ENCODE results near the gene MPDZ.

MPDZ gene

DNA sequence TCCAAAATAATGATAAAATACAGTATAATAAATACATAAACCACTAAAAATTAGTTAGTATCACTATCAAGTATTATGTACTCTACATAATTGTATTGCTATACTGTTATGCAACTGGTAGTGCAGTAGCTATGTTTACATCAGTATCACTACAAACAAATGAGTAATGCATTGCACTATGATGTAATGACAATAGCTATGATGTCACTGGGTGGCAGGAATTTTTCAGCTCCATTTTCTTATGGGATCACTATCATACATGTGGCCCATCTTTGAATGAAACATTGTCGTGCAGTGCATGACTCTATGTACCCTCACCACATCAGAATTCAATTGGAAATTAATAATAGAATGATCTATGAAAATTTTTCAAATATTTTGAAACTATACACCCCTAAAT is 201.3 kb downstream of the MPDZ start:
- no peak for DNase-seq

- no peak for DNase-seq
These were observed 202.9 kb downstream of the MPDZ start for GRCh38 chr9:13076616-13077015.

GRCh38 chr9:13071921-13072320 is 207.6 kb downstream of the MPDZ start:
- no peak for DNase-seq

GRCh38 chr9:13070612-13071595 is 208.6 kb downstream of the MPDZ start:
- DNase-seq = no peak

- DNase-seq = no peak
These were observed 210.0 kb downstream of the MPDZ start for GRCh38 chr9:13069498-13069897.

DNA sequence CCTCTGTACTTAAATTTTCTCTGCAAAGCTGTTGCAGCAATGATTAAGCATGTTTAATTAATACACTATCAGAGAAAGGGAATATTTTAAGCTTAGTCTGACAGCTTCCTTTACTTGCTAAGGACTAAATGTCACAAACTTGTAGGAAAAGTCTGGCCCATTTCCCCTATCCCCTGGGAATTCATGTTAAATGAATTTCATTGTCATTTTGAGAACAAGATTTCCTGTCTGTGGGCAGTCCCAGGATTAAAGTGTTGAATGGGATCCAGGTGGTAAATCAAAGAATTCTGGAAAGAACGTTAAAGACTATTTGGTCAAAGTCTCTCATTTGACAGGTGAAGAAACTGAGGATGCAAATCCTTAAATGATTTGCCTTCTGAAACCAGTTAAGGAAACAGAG is 214.8 kb downstream of the MPDZ start:
- DNase-seq = no peak

- no peak for DNase-seq
These were observed 215.5 kb downstream of the MPDZ start for GRCh38 chr9:13063880-13064459.

DNA sequence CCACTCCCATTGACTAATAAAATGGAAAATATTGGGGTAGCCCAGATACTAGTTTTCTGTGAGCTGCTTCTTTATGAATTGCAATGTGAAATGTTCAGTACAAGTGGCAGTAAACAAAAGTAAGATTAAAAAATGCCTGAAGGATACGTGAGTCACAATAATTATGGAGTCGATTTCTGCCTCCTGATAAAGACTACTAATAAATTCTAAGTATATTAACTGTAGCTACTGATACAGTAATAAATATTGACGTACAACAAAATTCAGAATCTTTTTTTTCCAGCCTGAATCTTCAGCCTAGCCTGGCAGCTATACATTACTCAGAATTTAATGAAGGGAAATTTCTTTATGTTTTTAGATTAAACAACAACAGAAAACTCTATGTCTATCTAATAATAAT is 218.1 kb downstream of the MPDZ start:
- no peak for DNase-seq

Measured in activated naive CD4-positive, alpha-beta T cell treated with Interleukin-2 at 50 U/mL for 16 hours (primary cell).